ENCODE measurements around the gene SUCLA2. TPM values are rescaled to one million over a fixed set of nuclear protein-coding genes. Genes with fewer than 3 reads are reported as not detected.

The SUCLA2 gene
- total RNA-seq, 1 donor from 2014 or later = 41.7 TPM

- no peak overlapping the region for H2AFZ ChIP-seq (ENCODE audit: low read depth, low read length)
- peaks cover 10% of the 10 kb centered on the region for H3K9me3 Mint-ChIP-seq (ENCODE audit: unreplicated experiment)
- peaks cover 5% of the 10 kb centered on the region for H3K36me3 Mint-ChIP-seq (ENCODE audit: low read depth, unreplicated experiment)
- H3K27ac ChIP-seq (ENCODE audit: low read depth, low read length) = no peak overlapping the region
- H3K9ac ChIP-seq (ENCODE audit: low read length) = no peak overlapping the region
- no peaks in the 10 kb centered on the region for H3K9me3 ChIP-seq (ENCODE audit: insufficient read depth, low read depth, low read length)
- H3K79me2 ChIP-seq (ENCODE audit: insufficient read depth, low read length) = no peaks in the 10 kb centered on the region
- no peak overlapping the region for H3K4me2 ChIP-seq (ENCODE audit: low read length)
- no peaks in the 10 kb centered on the region for H3K36me3 ChIP-seq (ENCODE audit: insufficient read depth, low read length)
- no peak overlapping the region for H3K27ac Mint-ChIP-seq (ENCODE audit: unreplicated experiment)
- no peak for DNase-seq (ENCODE audit: low read depth)
- H4K20me1 ChIP-seq (ENCODE audit: insufficient read depth, low read length) = no peaks in the 10 kb centered on the region
- H3K27me3 ChIP-seq (ENCODE audit: insufficient read depth, low read length) = no peaks in the 10 kb centered on the region
- TF ChIP-seq EZH2 (IDR thresholded peaks at IDR 0.05; ENCODE audit: insufficient read depth, low read length) = no peak
- TF ChIP-seq CTCF (IDR thresholded peaks at IDR 0.05; ENCODE audit: insufficient read depth, low read depth, low read length) = no peak
- H3K4me3 Mint-ChIP-seq (ENCODE audit: unreplicated experiment) = no peak overlapping the region
- FAIRE-seq = no peak
- no peaks in the 10 kb centered on the region for H3K4me1 ChIP-seq (ENCODE audit: insufficient read depth, low read length)
- H3K27me3 Mint-ChIP-seq (ENCODE audit: low read depth, unreplicated experiment) = no peaks in the 10 kb centered on the region
- no peak overlapping the region for H3K4me3 ChIP-seq (ENCODE audit: insufficient read depth, low read depth, low read length)
- H3K4me1 Mint-ChIP-seq (ENCODE audit: low read depth, unreplicated experiment) = no peaks in the 10 kb centered on the region
These were observed 18.7 kb upstream of the SUCLA2 start for GRCh38 chr13:48019796-48020195.

DNA sequence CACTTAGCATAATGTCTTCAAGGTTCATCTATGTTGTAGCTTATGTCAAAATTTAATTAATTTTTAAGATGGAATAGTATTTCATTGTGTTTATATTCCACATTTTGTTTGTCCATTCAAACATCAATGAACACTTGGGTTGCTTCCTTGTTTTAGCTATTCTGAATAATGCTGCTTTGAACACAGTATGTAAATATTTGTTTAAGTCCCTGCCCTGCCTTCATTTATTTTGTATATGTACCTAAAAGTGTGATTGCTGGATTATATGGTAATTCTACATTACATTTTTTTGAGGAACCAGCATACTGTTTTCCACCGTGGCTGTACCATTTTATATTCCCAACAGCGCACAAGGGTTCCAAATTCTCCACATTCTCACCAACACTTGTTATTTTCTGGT is 17.6 kb upstream of the SUCLA2 start:
- H3K27ac Mint-ChIP-seq (ENCODE audit: unreplicated experiment) = no peak overlapping the region
- Histone ChIP-seq H3K4me3 (ENCODE audit: insufficient read depth, low read depth, low read length) (no peak overlapping the region), H2AFZ (ENCODE audit: low read depth, low read length) (no peak overlapping the region), H3K27ac (ENCODE audit: low read depth, low read length) (no peak overlapping the region), H3K36me3 (ENCODE audit: insufficient read depth, low read length) (no peaks in the 10 kb centered on the region), H4K20me1 (ENCODE audit: insufficient read depth, low read length) (no peaks in the 10 kb centered on the region), H3K27me3 (ENCODE audit: insufficient read depth, low read length) (no peaks in the 10 kb centered on the region), H3K4me1 (ENCODE audit: insufficient read depth, low read length) (no peaks in the 10 kb centered on the region), H3K9ac (ENCODE audit: low read length) (no peak overlapping the region), H3K79me2 (ENCODE audit: insufficient read depth, low read length) (no peaks in the 10 kb centered on the region), H3K4me2 (ENCODE audit: low read length) (no peak overlapping the region), H3K9me3 (ENCODE audit: insufficient read depth, low read depth, low read length) (no peaks in the 10 kb centered on the region)
- FAIRE-seq (no peak), DNase-seq (ENCODE audit: low read depth) (no peak)
- H3K4me1 Mint-ChIP-seq (ENCODE audit: low read depth, unreplicated experiment) = no peaks in the 10 kb centered on the region
- no peak for TF ChIP-seq EZH2 (IDR thresholded peaks at IDR 0.05; ENCODE audit: insufficient read depth, low read length)
- H3K36me3 Mint-ChIP-seq (ENCODE audit: low read depth, unreplicated experiment) = peaks cover 2% of the 10 kb centered on the region
- peaks cover 5% of the 10 kb centered on the region for H3K9me3 Mint-ChIP-seq (ENCODE audit: unreplicated experiment)
- H3K4me3 Mint-ChIP-seq (ENCODE audit: unreplicated experiment) = no peak overlapping the region
- H3K27me3 Mint-ChIP-seq (ENCODE audit: low read depth, unreplicated experiment) = no peaks in the 10 kb centered on the region

- no peaks in the 10 kb centered on the region for H3K9me3 Mint-ChIP-seq (ENCODE audit: unreplicated experiment)
- no peaks in the 10 kb centered on the region for H3K79me2 ChIP-seq (ENCODE audit: insufficient read depth, low read length)
- H3K27me3 ChIP-seq (ENCODE audit: insufficient read depth, low read length) = no peaks in the 10 kb centered on the region
- H3K4me1 Mint-ChIP-seq (ENCODE audit: low read depth, unreplicated experiment) = peaks cover 1% of the 10 kb centered on the region
- H3K9ac ChIP-seq (ENCODE audit: low read length) = no peak overlapping the region
- FAIRE-seq = no peak
- no peak for TF ChIP-seq EZH2 (IDR thresholded peaks at IDR 0.05; ENCODE audit: insufficient read depth, low read length)
- TF ChIP-seq CTCF (IDR thresholded peaks at IDR 0.05; ENCODE audit: insufficient read depth, low read depth, low read length) = no peak
- H3K4me3 Mint-ChIP-seq (ENCODE audit: unreplicated experiment) = no peak overlapping the region
- no peaks in the 10 kb centered on the region for H3K27me3 Mint-ChIP-seq (ENCODE audit: low read depth, unreplicated experiment)
- no peak overlapping the region for H3K4me3 ChIP-seq (ENCODE audit: insufficient read depth, low read depth, low read length)
- no peak overlapping the region for H3K27ac ChIP-seq (ENCODE audit: low read depth, low read length)
- DNase-seq (ENCODE audit: low read depth) = no peak
- H3K27ac Mint-ChIP-seq (ENCODE audit: unreplicated experiment) = no peak overlapping the region
- no peaks in the 10 kb centered on the region for H3K36me3 ChIP-seq (ENCODE audit: insufficient read depth, low read length)
- H3K36me3 Mint-ChIP-seq (ENCODE audit: low read depth, unreplicated experiment) = peaks cover 2% of the 10 kb centered on the region
- H3K4me1 ChIP-seq (ENCODE audit: insufficient read depth, low read length) = no peaks in the 10 kb centered on the region
- no peak overlapping the region for H3K4me2 ChIP-seq (ENCODE audit: low read length)
- no peak overlapping the region for H2AFZ ChIP-seq (ENCODE audit: low read depth, low read length)
- no peaks in the 10 kb centered on the region for H4K20me1 ChIP-seq (ENCODE audit: insufficient read depth, low read length)
- no peaks in the 10 kb centered on the region for H3K9me3 ChIP-seq (ENCODE audit: insufficient read depth, low read depth, low read length)
These were observed 13.3 kb upstream of the SUCLA2 start for GRCh38 chr13:48014359-48014758.

Measured in astrocyte (in vitro differentiated cells and primary cell).